22Rv1 (cell line): ENCODE measurements around the gene AKT3.

Experiments
- CTCF ChIP-seq: fragments of 450-650 bp; IDR thresholded peaks from 2 replicates; pipeline ENCODE4 v1.5.1; 2017; ENCODE audit warnings: mild to moderate bottlenecking
- ZFX ChIP-seq: fragments of 450-650 bp; IDR thresholded peaks from 2 replicates; pipeline ENCODE4 v1.6.1; 2017; ENCODE audit warnings: antibody characterized with exemption, borderline replicate concordance

- TF ChIP-seq CTCF: no peak
- no peak for TF ChIP-seq ZFX
Measured at GRCh38 chr1:243739335-243740003, 110.6 kb downstream of the AKT3 start.
